Measurements from ENCODE around the gene PALD1.
A peak's percentile ranks its signal among the peaks of the same experiment; 100 is the strongest.

The PALD1 gene

GRCh38 chr10:70457759-70458305 lies 20.7 kb upstream of the PALD1 start:
- no peak for DNase-seq (ENCODE audit: low spot score)

GRCh38 chr10:70458329-70459060 lies 20.1 kb upstream of the PALD1 start:
- DNase-seq (ENCODE audit: low spot score) = peak; percentile 73

- DNase-seq (ENCODE audit: low spot score) = no peak
Observed at GRCh38 chr10:70459061-70459773, 19.4 kb upstream of the PALD1 start.

- DNase-seq (ENCODE audit: low spot score) = peak; percentile 47
Observed at GRCh38 chr10:70459774-70460490, 18.6 kb upstream of the PALD1 start.

GRCh38 chr10:70461397-70462348 lies 16.9 kb upstream of the PALD1 start:
- peak; percentile 74 for DNase-seq (ENCODE audit: low spot score)

- DNase-seq (ENCODE audit: low spot score) = no peak
Observed at GRCh38 chr10:70462349-70462984, 16.1 kb upstream of the PALD1 start.

- DNase-seq (ENCODE audit: low spot score) = no peak
Observed at GRCh38 chr10:70465278-70465677, 13.3 kb upstream of the PALD1 start.

- DNase-seq (ENCODE audit: low spot score) = no peak
Observed at GRCh38 chr10:70465832-70466231, 12.7 kb upstream of the PALD1 start.

GRCh38 chr10:70466951-70467350 lies 11.6 kb upstream of the PALD1 start:
- DNase-seq (ENCODE audit: low spot score) = peak; percentile 5

- peak; percentile 7 for DNase-seq (ENCODE audit: low spot score)
Observed at GRCh38 chr10:70472799-70473454, 5.6 kb upstream of the PALD1 start.

- no peak for DNase-seq (ENCODE audit: low spot score)
Observed at GRCh38 chr10:70474780-70475179, 3.8 kb upstream of the PALD1 start.

- DNase-seq (ENCODE audit: low spot score) = no peak
Observed at GRCh38 chr10:70475661-70476060, 2.9 kb upstream of the PALD1 start.

- DNase-seq (ENCODE audit: low spot score) = no peak
Observed at GRCh38 chr10:70476249-70477035, 2.1 kb upstream of the PALD1 start.

GRCh38 chr10:70477661-70478162 lies 855 bp upstream of the PALD1 start:
- DNase-seq (ENCODE audit: low spot score) = peak; percentile 30

GRCh38 chr10:70479165-70479581 lies 606 bp downstream of the PALD1 start:
- no peak for DNase-seq (ENCODE audit: low spot score)

GRCh38 chr10:70479626-70480238 lies 1.2 kb downstream of the PALD1 start:
- peak; percentile 27 for DNase-seq (ENCODE audit: low spot score)

- peak; percentile 13 for DNase-seq (ENCODE audit: low spot score)
Observed at GRCh38 chr10:70480239-70480861, 1.8 kb downstream of the PALD1 start.

GRCh38 chr10:70481105-70481504 lies 2.5 kb downstream of the PALD1 start:
- no peak for DNase-seq (ENCODE audit: low spot score)

Data from iPS-NIHi11 (cell line).